OCI-LY1 (cell line): ENCODE measurements around the gene NOL6.

ENCODE experiments used
- CTCF ChIP-seq: fragments of 200-600 bp; sonication (generic), shearing (Covaris generic); IDR thresholded peaks from 2 replicates; pipeline ENCODE4 v1.5.1; 2017; ENCODE audit warnings: mild to moderate bottlenecking, antibody characterized with exemption, low read length, moderate library complexity, mixed read lengths
- EZH2 ChIP-seq: fragments of 200-600 bp; sonication (generic), shearing (Covaris generic); IDR thresholded peaks from 2 replicates; pipeline ENCODE4 v1.8.0; 2017; ENCODE audit warnings: borderline replicate concordance, mixed run types, mild to moderate bottlenecking, antibody characterized with exemption, low read length, moderate library complexity, mixed read lengths

- TF ChIP-seq CTCF (no peak), EZH2 (no peak)
Observed at GRCh38 chr9:33429256-33429985, 44.3 kb downstream of the NOL6 start.
